GM23338 (cell line): ENCODE measurements around the gene ZHX3.

Source experiments
- CTCF ChIP-seq, 2 experiments: fragments of 200-600 bp in 1 of 2; sonication (generic) in 1 of 2; conservative IDR thresholded peaks; 2 replicates each; pipeline versions ENCODE4 v1.5.1 to v1.6.1; 2016 to 2017; ENCODE audit warnings: antibody characterized with exemption in 2 of 2, low read depth in 2 of 2, mild to moderate bottlenecking in 2 of 2, moderate library complexity in 1 of 2
- EZH2phosphoT487 ChIP-seq: fragments of 200-600 bp; sonication (generic); IDR thresholded peaks from one replicate; pipeline ENCODE4 v1.8.1; 2018; ENCODE audit warnings: antibody characterized with exemption; ENCODE audit not compliant: unreplicated experiment
- POLR2AphosphoS5 ChIP-seq: IDR thresholded peaks from 2 replicates; pipeline ENCODE4 v1.6.1; 2016; ENCODE audit warnings: antibody characterized with exemption, low read depth
- TF ChIP-seq, protein P1 (sequence below): IDR thresholded peaks from one replicate; pipeline ENCODE4 v1.6.1; 2018; ENCODE audit warnings: antibody characterized with exemption; ENCODE audit not compliant: unreplicated experiment

DNA sequence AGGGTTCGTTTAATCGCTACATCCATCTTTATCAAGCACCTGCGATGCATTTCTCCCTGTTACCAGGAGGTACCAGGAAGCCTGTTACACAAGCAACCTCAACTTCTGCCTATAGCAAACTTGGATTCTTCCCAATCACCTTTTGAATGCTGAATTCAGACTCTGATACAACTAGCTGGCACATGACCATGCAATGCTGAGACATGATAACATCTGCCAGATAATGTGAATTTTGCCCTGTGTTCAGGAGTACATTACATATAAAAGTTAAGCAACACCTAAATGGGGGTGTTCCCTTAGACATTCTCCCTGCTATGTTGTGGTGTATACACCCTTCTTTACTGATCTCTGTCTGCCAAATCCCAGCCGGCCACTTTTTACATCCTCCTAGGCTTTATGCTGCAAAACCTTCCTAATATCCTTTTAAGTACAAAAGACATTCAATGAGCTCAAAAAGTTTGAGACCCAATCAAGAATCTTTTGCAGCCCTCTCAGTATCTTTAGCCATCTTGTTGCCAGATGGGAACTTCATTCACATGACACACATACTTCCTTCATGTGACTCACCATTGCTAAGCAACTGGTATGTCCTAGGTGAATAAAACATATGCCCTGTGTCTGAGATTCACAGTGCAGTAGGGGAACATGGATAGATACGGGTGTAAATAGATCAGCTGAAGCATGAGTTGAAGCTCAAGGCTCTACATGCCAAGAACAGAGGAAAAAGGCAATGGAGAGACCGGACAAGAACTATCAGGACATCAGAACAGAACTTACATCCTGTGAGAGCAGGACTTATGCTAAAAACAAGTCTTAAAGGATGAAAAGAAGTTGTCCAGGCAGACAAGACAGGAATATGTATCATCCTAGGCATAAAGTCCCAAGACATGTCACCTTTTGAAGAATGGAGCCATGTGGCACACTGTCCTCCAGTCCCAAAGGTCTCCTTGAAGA, 84.3 kb downstream of the ZHX3 start:
- TF ChIP-seq EZH2phosphoT487 (no peak), CTCF (conservative IDR thresholded peaks at IDR 0.05; ENCODE audit: low read depth in 2 of 2) (no peak), POLR2AphosphoS5 (no peak)
- TF ChIP-seq, protein P1, sequence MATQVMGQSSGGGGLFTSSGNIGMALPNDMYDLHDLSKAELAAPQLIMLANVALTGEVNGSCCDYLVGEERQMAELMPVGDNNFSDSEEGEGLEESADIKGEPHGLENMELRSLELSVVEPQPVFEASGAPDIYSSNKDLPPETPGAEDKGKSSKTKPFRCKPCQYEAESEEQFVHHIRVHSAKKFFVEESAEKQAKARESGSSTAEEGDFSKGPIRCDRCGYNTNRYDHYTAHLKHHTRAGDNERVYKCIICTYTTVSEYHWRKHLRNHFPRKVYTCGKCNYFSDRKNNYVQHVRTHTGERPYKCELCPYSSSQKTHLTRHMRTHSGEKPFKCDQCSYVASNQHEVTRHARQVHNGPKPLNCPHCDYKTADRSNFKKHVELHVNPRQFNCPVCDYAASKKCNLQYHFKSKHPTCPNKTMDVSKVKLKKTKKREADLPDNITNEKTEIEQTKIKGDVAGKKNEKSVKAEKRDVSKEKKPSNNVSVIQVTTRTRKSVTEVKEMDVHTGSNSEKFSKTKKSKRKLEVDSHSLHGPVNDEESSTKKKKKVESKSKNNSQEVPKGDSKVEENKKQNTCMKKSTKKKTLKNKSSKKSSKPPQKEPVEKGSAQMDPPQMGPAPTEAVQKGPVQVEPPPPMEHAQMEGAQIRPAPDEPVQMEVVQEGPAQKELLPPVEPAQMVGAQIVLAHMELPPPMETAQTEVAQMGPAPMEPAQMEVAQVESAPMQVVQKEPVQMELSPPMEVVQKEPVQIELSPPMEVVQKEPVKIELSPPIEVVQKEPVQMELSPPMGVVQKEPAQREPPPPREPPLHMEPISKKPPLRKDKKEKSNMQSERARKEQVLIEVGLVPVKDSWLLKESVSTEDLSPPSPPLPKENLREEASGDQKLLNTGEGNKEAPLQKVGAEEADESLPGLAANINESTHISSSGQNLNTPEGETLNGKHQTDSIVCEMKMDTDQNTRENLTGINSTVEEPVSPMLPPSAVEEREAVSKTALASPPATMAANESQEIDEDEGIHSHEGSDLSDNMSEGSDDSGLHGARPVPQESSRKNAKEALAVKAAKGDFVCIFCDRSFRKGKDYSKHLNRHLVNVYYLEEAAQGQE: no peak
